H1 (cell line): ENCODE measurements around the gene TJP3.

ENCODE experiments used
- CTCF ChIP-seq, 3 experiments: IDR thresholded peaks; 1 replicate in 2 of 3; 2 replicates in 1 of 3; pipeline versions ENCODE4 v1.5.1 to v1.6.1; 2011; ENCODE audit warnings: low read length in 3 of 3, mild to moderate bottlenecking in 3 of 3, inconsistent platforms in 2 of 3, low read depth in 1 of 3, moderate library complexity in 1 of 3; ENCODE audit not compliant: insufficient read depth in 1 of 3; ENCODE audit errors: control extremely low read depth in 1 of 3
- EZH2 ChIP-seq: fragments of 200-600 bp; sonication (generic); IDR thresholded peaks from 2 replicates; pipeline ENCODE4 v1.7.1; 2012; ENCODE audit warnings: low read depth, mild to moderate bottlenecking, moderate library complexity, low read length, inconsistent platforms; ENCODE audit not compliant: severe bottlenecking
- PHF8 ChIP-seq: fragments of 200-600 bp; sonication (generic); conservative IDR thresholded peaks from 2 replicates; pipeline ENCODE4 v1.7.1; 2012; ENCODE audit warnings: low read depth, mild to moderate bottlenecking, inconsistent platforms, low read length, moderate library complexity
- POLR2AphosphoS5 ChIP-seq: IDR thresholded peaks from 2 replicates; pipeline ENCODE4 v1.6.1; 2011; ENCODE audit warnings: low read depth, low read length
- TAF1 ChIP-seq: IDR thresholded peaks from 2 replicates; pipeline ENCODE4 v1.6.1; 2011; ENCODE audit warnings: mild to moderate bottlenecking, low read depth, low read length
- TF ChIP-seq, protein P1 (sequence below): IDR thresholded peaks from 2 replicates; pipeline ENCODE4 v1.6.1; 2012; ENCODE audit warnings: inconsistent platforms

GRCh38 chr19:3697094-3697493 lies 11.1 kb upstream of the TJP3 start:
- TF ChIP-seq PHF8 (no peak), CTCF (IDR thresholded peaks at IDR 0.05; ENCODE audit: control extremely low read depth in 1 of 3, insufficient read depth in 1 of 3, low read depth in 1 of 3, low read length in 3 of 3) (no peak), TAF1 (no peak), POLR2AphosphoS5 (no peak), EZH2 (no peak)
- TF ChIP-seq, protein P1, sequence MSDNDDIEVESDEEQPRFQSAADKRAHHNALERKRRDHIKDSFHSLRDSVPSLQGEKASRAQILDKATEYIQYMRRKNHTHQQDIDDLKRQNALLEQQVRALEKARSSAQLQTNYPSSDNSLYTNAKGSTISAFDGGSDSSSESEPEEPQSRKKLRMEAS, result no peak
